ENCODE measurements around the gene M1AP. TPM values are rescaled to one million over a fixed set of nuclear protein-coding genes. Genes with fewer than 3 reads are reported as not detected.

Gene M1AP
- total and polyA plus RNA-seq, 2 of the 4 experiments (the other 2 are of a cell fraction) = 0.03 TPM; not detected in 1

DNA sequence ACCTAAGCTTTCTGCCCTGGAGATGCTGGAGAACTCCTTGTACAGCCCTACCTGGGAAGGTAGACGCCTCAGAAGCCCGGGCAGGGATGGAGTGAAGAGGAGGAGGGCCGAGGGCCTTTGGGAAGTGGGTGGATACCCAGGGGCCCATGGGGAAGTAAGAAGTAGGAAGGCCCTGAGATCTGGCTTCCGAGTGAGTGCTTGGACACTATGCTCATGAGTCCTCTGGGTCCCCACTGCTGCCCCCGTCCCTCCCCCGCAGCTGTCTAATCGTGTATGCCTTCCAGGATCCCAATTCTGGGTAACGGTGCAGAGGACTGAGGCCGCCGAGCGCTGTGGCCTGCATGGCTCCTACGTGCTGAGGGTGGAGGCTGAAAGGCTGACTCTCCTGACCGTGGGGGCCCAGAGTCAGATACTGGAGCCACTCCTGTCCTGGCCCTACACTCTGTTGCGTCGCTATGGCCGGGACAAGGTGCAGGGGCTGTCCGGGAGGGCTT is 92.5 kb downstream of the M1AP start:
- peak overlapping the region; percentile 37 for H2AK5ac ChIP-seq (ENCODE audit: low read depth, low read length)
- no peak overlapping the region for H3K4ac ChIP-seq (ENCODE audit: low read depth, low read length)
- H4K20me1 ChIP-seq (ENCODE audit: insufficient read depth, low read length) = no peaks in the 10 kb centered on the region; the same call in 1 of the 2 replicates
- ATAC-seq (ENCODE audit: low read depth) (no peak), DNase-seq (no peak)
- no peak overlapping the region for H3K56ac ChIP-seq (ENCODE audit: extremely low read depth, insufficient read depth, low read length)
- 0 out of 2 replicates have a peak, but pooled peaks cover 17% of the 10 kb centered on the region for H3K9me1 ChIP-seq (ENCODE audit: insufficient read depth, low read length)
- peak overlapping the region; percentile 90 for H3K9ac ChIP-seq (ENCODE audit: low read depth, low read length)
- H2BK120ac ChIP-seq (ENCODE audit: low read depth, low read length) = no peak overlapping the region
- H3K27me3 ChIP-seq (ENCODE audit: control insufficient read depth, insufficient read depth, low read length) = no peaks in the 10 kb centered on the region
- peaks cover 15% of the 10 kb centered on the region for H3K4me1 ChIP-seq (ENCODE audit: control insufficient read depth, insufficient read depth, low read length)
- no peak overlapping the region for H4K5ac ChIP-seq (ENCODE audit: low read depth, low read length)
- H3K18ac ChIP-seq (ENCODE audit: low read depth, low read length) = no peak overlapping the region
- dilution Hi-C loops (cut with HindIII; ENCODE audit: low sequenced_read_pairs, unreplicated experiment) (no loop called here), intact Hi-C loops (cut with micrococcal nuclease) (loop anchor here (2.0 kb wide), 1 partner anchor 49 kb away; the partner anchor contains the start of gene PCGF1), in situ Hi-C loops (cut with MboI; ENCODE audit: low sequenced_read_pairs) (no loop called here)
- peak overlapping the region; percentile 88 for H3K4me2 ChIP-seq (ENCODE audit: low read depth, low read length)
- H3K14ac ChIP-seq (replicated peaks; ENCODE audit: low read depth, low read length) = peak overlapping the region; percentile 93
- H2BK5ac ChIP-seq (ENCODE audit: low read depth, low read length, poor library complexity, severe bottlenecking) = no peak overlapping the region
- H4K91ac ChIP-seq (ENCODE audit: insufficient read depth, low read depth, low read length) = no peak overlapping the region
- H3K9me3 ChIP-seq (ENCODE audit: control insufficient read depth, insufficient read depth, low read length) = no peaks in the 10 kb centered on the region
- H3K27ac ChIP-seq (ENCODE audit: insufficient read depth, low read length) = peak overlapping the region; percentile 78; the same call in 1 of the 2 replicates
- CTCF ChIA-PET = no interaction called here
- peak overlapping the region; percentile 7; the same call in 1 of the 2 replicates for H3K23ac ChIP-seq (ENCODE audit: low read depth, low read length)
- H3K79me1 ChIP-seq (ENCODE audit: low read depth in 1 of 2, low read length in 2 of 2) = peaks cover 8 to 55% of the 10 kb centered on the region in 2 experiments
- H3K36me3 ChIP-seq (ENCODE audit: control insufficient read depth, insufficient read depth, low read length) = peaks cover 19% of the 10 kb centered on the region
- H2AFZ ChIP-seq (replicated peaks; ENCODE audit: low read length, poor library complexity) = peak overlapping the region; percentile 95
- H3K4me3 ChIP-seq (ENCODE audit: insufficient read depth, low read depth, low read length) = peak overlapping the region; percentile 78
- no peak overlapping the region for H2BK20ac ChIP-seq (ENCODE audit: low read depth, low read length)
- peak overlapping the region in 1 of 2 experiments; percentile 50; a peak in 2 of 4 replicates for H4K8ac ChIP-seq (ENCODE audit: low read depth in 2 of 2, low read length in 2 of 2)
- no TSS peak for BruUV-seq (replicated peaks)
- WGBS, 2 experiments (ENCODE audit: extremely low coverage in 2 of 2, insufficient read length in 1 of 2) = 63% methylated on average over 8 of the region's 17 CpGs; no CpG with 5 or more reads in 1 of the 2 experiments
- H2BK15ac ChIP-seq (ENCODE audit: low read depth, low read length) = no peak overlapping the region
- peak overlapping the region; percentile 92 for H2AK9ac ChIP-seq (replicated peaks; ENCODE audit: low read depth, low read length, poor library complexity)
- POLR2A ChIA-PET (ENCODE audit: unreplicated experiment) = no interaction called here
- TF ChIP-seq SMC3 (IDR thresholded peaks at IDR 0.05; ENCODE audit: low read depth, low read length) = no peak
- no peak for TF ChIP-seq RAD21 (IDR thresholded peaks at IDR 0.05; ENCODE audit: low read length)
- TF ChIP-seq RCOR1 (IDR thresholded peaks at IDR 0.05; ENCODE audit: insufficient replicate concordance, low read length) = no peak
- TF ChIP-seq, protein P1, sequence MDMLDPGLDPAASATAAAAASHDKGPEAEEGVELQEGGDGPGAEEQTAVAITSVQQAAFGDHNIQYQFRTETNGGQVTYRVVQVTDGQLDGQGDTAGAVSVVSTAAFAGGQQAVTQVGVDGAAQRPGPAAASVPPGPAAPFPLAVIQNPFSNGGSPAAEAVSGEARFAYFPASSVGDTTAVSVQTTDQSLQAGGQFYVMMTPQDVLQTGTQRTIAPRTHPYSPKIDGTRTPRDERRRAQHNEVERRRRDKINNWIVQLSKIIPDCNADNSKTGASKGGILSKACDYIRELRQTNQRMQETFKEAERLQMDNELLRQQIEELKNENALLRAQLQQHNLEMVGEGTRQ (IDR thresholded peaks at IDR 0.05; ENCODE audit: low read depth, low read length) = no peak
- TF ChIP-seq BHLHE40 (IDR thresholded peaks at IDR 0.05; ENCODE audit: low read depth, low read length) = no peak
- no peak for TF ChIP-seq POLR2A (IDR thresholded peaks at IDR 0.05; ENCODE audit: low read depth, low read length)
- no peak for TF ChIP-seq NFE2L2 (IDR thresholded peaks at IDR 0.05; ENCODE audit: low read depth, low read length)
- no peak for TF ChIP-seq CEBPB (IDR thresholded peaks at IDR 0.05; ENCODE audit: low read depth, low read length)
- TF ChIP-seq CHD1 (IDR thresholded peaks at IDR 0.05; ENCODE audit: low read depth, low read length) = no peak
- TF ChIP-seq FOS (IDR thresholded peaks at IDR 0.05; ENCODE audit: low read depth, low read length) = no peak
- no peak for TF ChIP-seq MXI1 (IDR thresholded peaks at IDR 0.05; ENCODE audit: borderline replicate concordance, low read depth, low read length)
- TF ChIP-seq, protein P2, sequence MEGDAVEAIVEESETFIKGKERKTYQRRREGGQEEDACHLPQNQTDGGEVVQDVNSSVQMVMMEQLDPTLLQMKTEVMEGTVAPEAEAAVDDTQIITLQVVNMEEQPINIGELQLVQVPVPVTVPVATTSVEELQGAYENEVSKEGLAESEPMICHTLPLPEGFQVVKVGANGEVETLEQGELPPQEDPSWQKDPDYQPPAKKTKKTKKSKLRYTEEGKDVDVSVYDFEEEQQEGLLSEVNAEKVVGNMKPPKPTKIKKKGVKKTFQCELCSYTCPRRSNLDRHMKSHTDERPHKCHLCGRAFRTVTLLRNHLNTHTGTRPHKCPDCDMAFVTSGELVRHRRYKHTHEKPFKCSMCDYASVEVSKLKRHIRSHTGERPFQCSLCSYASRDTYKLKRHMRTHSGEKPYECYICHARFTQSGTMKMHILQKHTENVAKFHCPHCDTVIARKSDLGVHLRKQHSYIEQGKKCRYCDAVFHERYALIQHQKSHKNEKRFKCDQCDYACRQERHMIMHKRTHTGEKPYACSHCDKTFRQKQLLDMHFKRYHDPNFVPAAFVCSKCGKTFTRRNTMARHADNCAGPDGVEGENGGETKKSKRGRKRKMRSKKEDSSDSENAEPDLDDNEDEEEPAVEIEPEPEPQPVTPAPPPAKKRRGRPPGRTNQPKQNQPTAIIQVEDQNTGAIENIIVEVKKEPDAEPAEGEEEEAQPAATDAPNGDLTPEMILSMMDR (conservative IDR thresholded peaks at IDR 0.05; ENCODE audit: low read depth, low read length) = no peak
- TF ChIP-seq, protein P3, sequence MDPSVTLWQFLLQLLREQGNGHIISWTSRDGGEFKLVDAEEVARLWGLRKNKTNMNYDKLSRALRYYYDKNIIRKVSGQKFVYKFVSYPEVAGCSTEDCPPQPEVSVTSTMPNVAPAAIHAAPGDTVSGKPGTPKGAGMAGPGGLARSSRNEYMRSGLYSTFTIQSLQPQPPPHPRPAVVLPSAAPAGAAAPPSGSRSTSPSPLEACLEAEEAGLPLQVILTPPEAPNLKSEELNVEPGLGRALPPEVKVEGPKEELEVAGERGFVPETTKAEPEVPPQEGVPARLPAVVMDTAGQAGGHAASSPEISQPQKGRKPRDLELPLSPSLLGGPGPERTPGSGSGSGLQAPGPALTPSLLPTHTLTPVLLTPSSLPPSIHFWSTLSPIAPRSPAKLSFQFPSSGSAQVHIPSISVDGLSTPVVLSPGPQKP (IDR thresholded peaks at IDR 0.05; ENCODE audit: borderline replicate concordance, low read depth, low read length) = no peak
- no peak for TF ChIP-seq MAFK (IDR thresholded peaks at IDR 0.05; ENCODE audit: low read depth, low read length)
- no peak for TF ChIP-seq MAZ (IDR thresholded peaks at IDR 0.05; ENCODE audit: borderline replicate concordance, low read depth, low read length)
- TF ChIP-seq RFX5 (IDR thresholded peaks at IDR 0.05; ENCODE audit: low read depth, low read length) = no peak
